ENCODE results near the gene GATAD2B. TPM values are rescaled to one million over a fixed set of nuclear protein-coding genes. Genes with fewer than 3 reads are reported as not detected.
A peak's percentile ranks its signal among the peaks of the same experiment; 100 is the strongest.

GATAD2B gene
- total and polyA plus RNA-seq, 4 donors: 4.6 to 41.7 (median 13.4) TPM

DNA sequence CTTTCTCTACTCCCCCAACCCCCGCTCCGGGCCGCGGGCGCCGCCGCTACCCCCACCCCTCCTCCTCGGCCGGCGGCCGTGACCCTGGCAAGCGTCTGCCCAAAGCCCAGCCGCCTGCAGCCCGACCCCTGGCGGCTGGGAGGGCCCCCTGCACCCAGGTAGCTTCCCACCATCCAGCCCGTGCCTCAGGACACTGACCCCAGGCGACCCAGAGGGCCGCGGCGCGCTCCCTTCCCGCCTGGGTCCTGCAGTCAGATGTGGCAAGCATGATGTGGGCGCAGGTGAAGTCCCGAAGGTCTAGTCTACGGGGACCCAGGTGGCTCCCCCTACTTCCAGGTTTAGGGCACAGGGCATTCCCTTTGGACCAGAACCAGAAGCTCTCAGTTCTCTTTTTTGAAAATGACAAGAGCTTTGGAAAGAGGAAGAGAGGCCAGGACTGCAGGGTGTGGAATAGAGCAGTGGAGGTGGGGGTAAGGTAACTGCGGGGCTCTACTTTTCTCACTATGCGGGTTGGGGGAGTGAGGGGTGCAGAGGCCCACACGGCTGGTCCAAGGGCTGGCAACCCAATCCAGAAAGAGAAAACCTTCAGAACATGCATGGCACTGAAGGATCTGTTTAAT is 24.0 kb upstream of the GATAD2B start, which contains the start of gene DENND4B:
Gene DENND4B (minus strand): TSS at position 97 of the 620 bp plus-strand sequence. CDS start 2,344 bp downstream, outside the sequence.
- ATAC-seq (ENCODE audit: insufficient read depth, low FRiP score) (peak; percentile 87), DNase-seq (peak; percentile 84 to 88 (median 85))
- Histone ChIP-seq H3K4me1 (ENCODE audit: control insufficient read depth in 5 of 5, insufficient read depth in 5 of 5, low read length in 5 of 5) (peaks cover 0 to 14% (median 8%) of the 10 kb centered on the region in 5 donors), H3K9me3 (ENCODE audit: control insufficient read depth in 4 of 4, insufficient read depth in 3 of 4, low read length in 3 of 4) (no peaks in the 10 kb centered on the region), H3K27ac (ENCODE audit: low read depth in 1 of 2, low read length in 1 of 2) (peak within 1 kb of the TSS; percentile 97 to 99), H3K4me3 (peak within 1 kb of the TSS; percentile 75), H3K36me3 (ENCODE audit: control insufficient read depth in 4 of 4, insufficient read depth in 4 of 4, low read length in 4 of 4) (peaks cover 7 to 39% (median 35%) of the 10 kb centered on the region in 4 donors), H3K9ac (ENCODE audit: insufficient read depth in 1 of 2, low read length in 2 of 2) (peak within 1 kb of the TSS; percentile 55 to 76), H3K27me3 (ENCODE audit: control insufficient read depth in 3 of 3, insufficient read depth in 3 of 3, low read length in 2 of 3) (no peaks in the 10 kb centered on the region)
- WGBS, 2 donors: 7 to 9% methylated on average over 28 of the region's 28 CpGs
- TF ChIP-seq, protein P1, sequence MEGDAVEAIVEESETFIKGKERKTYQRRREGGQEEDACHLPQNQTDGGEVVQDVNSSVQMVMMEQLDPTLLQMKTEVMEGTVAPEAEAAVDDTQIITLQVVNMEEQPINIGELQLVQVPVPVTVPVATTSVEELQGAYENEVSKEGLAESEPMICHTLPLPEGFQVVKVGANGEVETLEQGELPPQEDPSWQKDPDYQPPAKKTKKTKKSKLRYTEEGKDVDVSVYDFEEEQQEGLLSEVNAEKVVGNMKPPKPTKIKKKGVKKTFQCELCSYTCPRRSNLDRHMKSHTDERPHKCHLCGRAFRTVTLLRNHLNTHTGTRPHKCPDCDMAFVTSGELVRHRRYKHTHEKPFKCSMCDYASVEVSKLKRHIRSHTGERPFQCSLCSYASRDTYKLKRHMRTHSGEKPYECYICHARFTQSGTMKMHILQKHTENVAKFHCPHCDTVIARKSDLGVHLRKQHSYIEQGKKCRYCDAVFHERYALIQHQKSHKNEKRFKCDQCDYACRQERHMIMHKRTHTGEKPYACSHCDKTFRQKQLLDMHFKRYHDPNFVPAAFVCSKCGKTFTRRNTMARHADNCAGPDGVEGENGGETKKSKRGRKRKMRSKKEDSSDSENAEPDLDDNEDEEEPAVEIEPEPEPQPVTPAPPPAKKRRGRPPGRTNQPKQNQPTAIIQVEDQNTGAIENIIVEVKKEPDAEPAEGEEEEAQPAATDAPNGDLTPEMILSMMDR (IDR thresholded peaks at IDR 0.05; ENCODE audit: control extremely low read depth, extremely low read depth): peak; percentile 64

DNA sequence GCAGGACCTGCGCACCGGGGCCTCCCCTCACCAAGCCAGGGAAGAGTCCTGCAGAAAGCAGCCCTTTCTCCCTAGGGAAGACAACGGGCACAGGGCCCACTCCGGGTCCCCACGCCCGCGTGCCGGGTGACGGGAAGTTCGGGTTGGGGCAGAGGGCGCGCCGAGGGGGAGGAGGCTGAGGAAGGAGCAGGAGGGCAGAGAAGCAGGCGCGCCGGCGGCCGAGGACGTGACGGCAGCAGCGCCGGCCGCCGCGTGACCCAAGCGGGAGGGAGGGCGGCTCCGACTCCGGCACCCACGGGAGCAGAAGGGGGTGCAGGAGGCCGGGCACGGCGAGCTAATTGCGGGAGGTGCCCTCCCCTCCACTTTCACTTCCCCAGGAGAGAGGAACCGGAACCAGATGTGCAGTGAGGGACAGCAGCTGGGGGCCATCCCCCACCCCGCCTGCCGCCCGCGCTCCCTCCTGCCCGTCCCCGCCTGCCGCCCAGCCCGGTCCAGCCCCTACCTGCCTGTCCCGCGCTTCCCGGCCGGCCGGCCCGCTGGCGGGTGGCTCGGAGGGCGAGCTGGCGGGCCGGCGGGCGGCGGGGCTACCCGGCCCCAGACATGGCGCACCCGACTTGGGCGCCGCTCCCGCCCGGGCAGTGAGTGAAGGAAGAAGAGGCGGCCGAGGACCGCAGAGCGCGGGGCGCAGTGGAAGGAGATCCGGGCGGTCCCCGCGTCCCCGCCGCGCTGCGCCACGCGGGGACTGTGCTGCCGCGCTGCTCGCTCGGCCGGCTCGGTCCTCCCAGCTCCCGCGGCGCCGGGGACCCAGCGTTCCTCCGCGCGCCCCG is 23.2 kb upstream of the GATAD2B start:
- DNase-seq (peak; percentile 56 to 72 (median 70)), ATAC-seq (ENCODE audit: insufficient read depth, low FRiP score) (peak; percentile 79)
- peak overlapping the region; percentile 75 for H3K4me3 ChIP-seq
- H3K27ac ChIP-seq (ENCODE audit: low read depth in 1 of 2, low read length in 1 of 2): peak overlapping the region; percentile 97 to 99
- TF ChIP-seq, protein P1 (IDR thresholded peaks at IDR 0.05; ENCODE audit: control extremely low read depth, extremely low read depth): no peak
- no peaks in the 10 kb centered on the region for H3K27me3 ChIP-seq (ENCODE audit: control insufficient read depth in 3 of 3, insufficient read depth in 3 of 3, low read length in 2 of 3)
- 0% methylated on average over 48 to 95 of the region's 95 CpGs for WGBS, 2 donors
- peaks cover 0 to 14% (median 8%) of the 10 kb centered on the region in 5 donors for H3K4me1 ChIP-seq (ENCODE audit: control insufficient read depth in 5 of 5, insufficient read depth in 5 of 5, low read length in 5 of 5)
- peaks cover 0 to 35% (median 31%) of the 10 kb centered on the region in 4 donors for H3K36me3 ChIP-seq (ENCODE audit: control insufficient read depth in 4 of 4, insufficient read depth in 4 of 4, low read length in 4 of 4)
- H3K9ac ChIP-seq (ENCODE audit: insufficient read depth in 1 of 2, low read length in 2 of 2): peak overlapping the region; percentile 55 to 76
- no peaks in the 10 kb centered on the region for H3K9me3 ChIP-seq (ENCODE audit: control insufficient read depth in 4 of 4, insufficient read depth in 3 of 4, low read length in 3 of 4)

DNA sequence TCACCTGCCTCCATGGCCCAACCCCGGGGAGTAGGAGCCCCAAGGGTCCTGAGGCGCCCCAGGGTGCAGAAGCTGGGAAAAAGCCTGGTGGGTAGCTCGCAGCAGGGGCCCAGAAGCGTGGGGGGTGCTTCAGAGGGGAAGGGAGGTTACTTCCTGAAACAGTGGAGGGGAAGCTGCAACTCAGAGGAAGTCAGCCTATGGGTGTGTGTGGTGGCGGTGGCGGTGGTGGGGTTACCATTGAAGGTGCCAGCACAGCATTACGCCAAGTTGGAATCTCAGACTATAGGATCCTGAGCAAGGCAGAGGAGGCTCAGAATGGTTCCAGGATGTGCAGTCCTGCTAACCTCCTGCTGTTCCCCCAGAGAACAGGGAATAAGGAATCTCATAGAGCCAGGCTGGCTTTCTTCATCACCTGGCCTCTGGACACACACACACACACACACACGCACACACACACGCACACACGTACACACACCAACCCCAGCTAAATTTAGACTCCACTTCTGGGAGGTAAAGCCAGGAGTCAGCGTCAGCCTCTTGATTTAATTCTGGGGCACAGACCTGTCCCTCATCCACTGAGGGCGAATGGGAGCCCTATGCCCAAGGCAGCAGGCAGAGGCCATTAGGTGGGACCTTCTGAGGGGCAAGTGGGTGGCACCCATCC is 22.5 kb upstream of the GATAD2B start:
- peak in 2 of 3 donors; percentile 28 to 45 for DNase-seq
- H3K9me3 ChIP-seq (ENCODE audit: control insufficient read depth in 4 of 4, insufficient read depth in 3 of 4, low read length in 3 of 4): no peaks in the 10 kb centered on the region
- no peaks in the 10 kb centered on the region for H3K27me3 ChIP-seq (ENCODE audit: control insufficient read depth in 3 of 3, insufficient read depth in 3 of 3, low read length in 2 of 3)
- peaks cover 0 to 41% (median 27%) of the 10 kb centered on the region in 4 donors for H3K36me3 ChIP-seq (ENCODE audit: control insufficient read depth in 4 of 4, insufficient read depth in 4 of 4, low read length in 4 of 4)
- peak overlapping the region; percentile 97 to 99 for H3K27ac ChIP-seq (ENCODE audit: low read depth in 1 of 2, low read length in 1 of 2)
- WGBS, 2 donors: 12 to 18% methylated on average over 12 of the region's 12 CpGs
- peak; percentile 28 for ATAC-seq (ENCODE audit: insufficient read depth, low FRiP score)
- H3K4me3 ChIP-seq: peak overlapping the region; percentile 75
- TF ChIP-seq, protein P1 (IDR thresholded peaks at IDR 0.05; ENCODE audit: control extremely low read depth, extremely low read depth): no peak
- H3K4me1 ChIP-seq (ENCODE audit: control insufficient read depth in 5 of 5, insufficient read depth in 5 of 5, low read length in 5 of 5): peaks cover 0 to 14% (median 8%) of the 10 kb centered on the region in 5 donors
- peak overlapping the region; percentile 55 to 76 for H3K9ac ChIP-seq (ENCODE audit: insufficient read depth in 1 of 2, low read length in 2 of 2)

All from lung (tissue), 12 donors.